ENCODE results near the gene APOO.

GRCh38 chrX:23785580-23785979, 122.2 kb downstream of the APOO start:
- TF ChIP-seq CTCF (IDR thresholded peaks at IDR 0.05) (no peak), POLR2A (IDR thresholded peaks at IDR 0.05) (no peak)

All from testis (tissue), 2 donors.